GM10248 (cell line): ENCODE results near the gene TMEM164.

Experiments
- CTCF ChIA-PET: fragments of 300-600 bp; sonication (Branson Sonifier 250); formaldehyde crosslinking; extraction: SDS; loops from one replicate; lab custom pipeline; 2021; ENCODE audit warnings: antibody characterized with exemption; lab: Yijun Ruan, JAX
- POLR2A ChIA-PET: fragments of 350-650 bp; sonication (Branson Sonifier 250); formaldehyde crosslinking; extraction: SDS; loops from one replicate; lab custom pipeline; 2020; ENCODE audit warnings: antibody characterized with exemption; lab: Yijun Ruan, JAX
- DNase-seq: peaks from one replicate; pipeline ENCODE4 v3.0.0; 2012; ENCODE audit errors: extremely low spot score
- TF ChIP-seq, protein P1 (sequence below): IDR thresholded peaks from 2 replicates; pipeline ENCODE4 v1.5.1; 2012; ENCODE audit warnings: mild to moderate bottlenecking, low read depth; ENCODE audit errors: extremely low read depth, missing control alignments, control extremely low read depth

TMEM164 gene

DNA sequence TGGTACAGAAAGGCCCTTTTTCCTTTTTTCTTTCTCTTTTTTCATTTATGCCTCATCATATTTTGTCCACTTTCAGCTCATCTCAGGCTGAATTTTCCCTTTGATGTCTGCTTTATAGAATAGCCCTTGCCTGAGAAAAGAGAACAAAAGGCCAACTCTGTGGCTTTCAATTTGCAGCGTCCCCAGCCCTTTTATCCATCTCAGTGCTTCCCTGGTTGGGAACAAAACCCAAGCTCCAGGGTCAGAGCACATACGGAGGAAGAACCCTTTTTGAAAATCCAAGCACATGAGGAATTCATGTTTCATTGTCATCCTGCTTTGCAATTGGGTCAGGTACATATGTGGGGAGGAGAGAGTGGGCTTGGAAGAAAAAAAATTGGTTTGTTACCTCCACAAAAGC is 47.5 kb downstream of the TMEM164 start:
- ChIA-PET POLR2A (no interaction called here), CTCF (interaction anchor here (0.9 to 1.9 kb wide), 2 partner anchors 11 to 96 kb away, joined by 4 read pairs; no protein-coding TSS in a partner anchor)
- DNase-seq, result no peak
- TF ChIP-seq, protein P1, sequence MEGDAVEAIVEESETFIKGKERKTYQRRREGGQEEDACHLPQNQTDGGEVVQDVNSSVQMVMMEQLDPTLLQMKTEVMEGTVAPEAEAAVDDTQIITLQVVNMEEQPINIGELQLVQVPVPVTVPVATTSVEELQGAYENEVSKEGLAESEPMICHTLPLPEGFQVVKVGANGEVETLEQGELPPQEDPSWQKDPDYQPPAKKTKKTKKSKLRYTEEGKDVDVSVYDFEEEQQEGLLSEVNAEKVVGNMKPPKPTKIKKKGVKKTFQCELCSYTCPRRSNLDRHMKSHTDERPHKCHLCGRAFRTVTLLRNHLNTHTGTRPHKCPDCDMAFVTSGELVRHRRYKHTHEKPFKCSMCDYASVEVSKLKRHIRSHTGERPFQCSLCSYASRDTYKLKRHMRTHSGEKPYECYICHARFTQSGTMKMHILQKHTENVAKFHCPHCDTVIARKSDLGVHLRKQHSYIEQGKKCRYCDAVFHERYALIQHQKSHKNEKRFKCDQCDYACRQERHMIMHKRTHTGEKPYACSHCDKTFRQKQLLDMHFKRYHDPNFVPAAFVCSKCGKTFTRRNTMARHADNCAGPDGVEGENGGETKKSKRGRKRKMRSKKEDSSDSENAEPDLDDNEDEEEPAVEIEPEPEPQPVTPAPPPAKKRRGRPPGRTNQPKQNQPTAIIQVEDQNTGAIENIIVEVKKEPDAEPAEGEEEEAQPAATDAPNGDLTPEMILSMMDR, result no peak

DNA sequence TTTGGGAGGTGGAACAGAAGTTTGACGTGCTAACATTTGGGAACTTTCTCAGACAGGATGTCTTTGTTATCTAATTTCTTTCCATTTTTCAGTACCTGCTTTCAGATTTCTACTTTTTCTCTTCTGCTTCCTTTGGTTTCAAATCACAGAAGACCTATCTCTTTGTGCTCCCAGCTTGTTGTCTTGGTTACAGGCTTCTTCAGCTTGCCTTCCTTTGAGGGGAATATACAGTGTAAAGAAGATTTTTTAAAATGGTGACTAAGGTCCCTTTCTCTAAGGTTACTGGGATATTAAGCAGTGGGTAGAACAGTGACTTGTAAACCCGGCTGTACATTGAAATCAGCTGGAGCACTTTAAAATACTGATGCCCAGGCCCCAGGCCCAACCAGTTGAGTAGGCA is 48.0 kb downstream of the TMEM164 start:
- no peak for DNase-seq
- ChIA-PET POLR2A (no interaction called here), CTCF (interaction anchor here (0.9 to 1.9 kb wide), 2 partner anchors 12 to 95 kb away, joined by 4 read pairs; no protein-coding TSS in a partner anchor)
- TF ChIP-seq, protein P1, result no peak

DNA sequence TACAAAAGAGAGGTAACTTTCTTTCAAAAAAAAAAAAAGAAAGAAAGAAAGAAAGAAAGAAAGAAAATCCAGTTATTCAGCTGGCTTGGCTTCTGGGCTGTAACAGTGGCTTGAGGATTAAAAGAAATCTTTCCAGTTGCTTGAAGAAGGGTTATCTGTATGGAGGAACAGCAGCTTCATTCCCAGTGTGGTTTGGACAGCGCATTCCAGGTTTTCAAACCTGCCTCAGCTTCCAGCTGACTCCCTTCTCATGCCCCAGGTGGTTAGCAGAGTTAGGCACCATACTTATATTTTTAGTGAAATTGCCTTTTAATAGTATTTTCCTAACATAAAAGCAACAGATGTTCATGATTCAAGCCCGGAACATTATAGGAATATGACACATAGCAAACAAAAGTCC is 48.6 kb downstream of the TMEM164 start:
- no peak for DNase-seq
- ChIA-PET POLR2A (no interaction called here), CTCF (interaction anchor here (1.9 kb wide), 1 partner anchor 12 kb away, joined by 4 read pairs; no protein-coding TSS in a partner anchor)
- TF ChIP-seq, protein P1, result no peak

DNA sequence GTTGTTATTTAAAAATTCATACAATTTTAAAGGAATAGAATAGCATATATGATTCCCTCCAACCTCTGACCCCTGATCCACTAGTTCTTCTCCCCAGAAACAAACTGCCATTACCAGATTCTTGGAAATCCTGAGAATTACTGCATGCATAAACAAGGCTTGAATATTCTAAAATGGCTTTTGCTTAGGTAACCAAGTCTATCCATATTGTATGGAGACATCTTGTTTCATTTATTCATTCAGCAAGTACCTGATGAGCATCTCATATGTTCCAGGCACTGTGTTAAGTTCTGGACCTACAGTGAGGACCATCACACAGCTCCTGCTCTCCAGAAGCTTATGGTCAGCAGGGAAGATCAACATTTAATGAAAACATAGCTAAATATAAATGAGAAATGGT is 49.4 kb downstream of the TMEM164 start:
- DNase-seq, result no peak
- ChIA-PET POLR2A (no interaction called here), CTCF (no interaction called here)
- TF ChIP-seq, protein P1, result no peak

DNA sequence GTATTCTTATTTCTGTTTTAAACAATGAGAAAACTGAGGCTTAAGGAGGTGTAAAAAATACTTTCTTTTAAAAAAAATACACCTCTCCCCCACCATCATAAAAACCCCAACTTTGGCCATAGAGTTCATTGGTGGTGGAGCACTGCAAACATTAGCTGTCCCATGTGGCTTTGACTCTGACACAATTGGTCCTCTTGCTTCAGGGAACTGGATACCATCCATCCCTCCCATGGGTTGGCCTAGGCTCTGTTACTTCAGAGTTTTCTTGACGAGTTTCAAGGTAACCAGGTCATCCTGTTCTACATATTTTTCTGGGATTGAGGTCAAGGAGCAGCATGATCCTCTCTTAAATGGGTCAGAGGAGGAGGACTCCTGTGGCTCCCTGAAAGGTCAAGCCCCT is 50.5 kb downstream of the TMEM164 start:
- ChIA-PET POLR2A (no interaction called here), CTCF (interaction anchor here (1.3 to 1.6 kb wide), 2 partner anchors 8 to 10 kb away, joined by 5 to 6 read pairs; no protein-coding TSS in a partner anchor)
- DNase-seq, result no peak
- TF ChIP-seq, protein P1, result no peak

DNA sequence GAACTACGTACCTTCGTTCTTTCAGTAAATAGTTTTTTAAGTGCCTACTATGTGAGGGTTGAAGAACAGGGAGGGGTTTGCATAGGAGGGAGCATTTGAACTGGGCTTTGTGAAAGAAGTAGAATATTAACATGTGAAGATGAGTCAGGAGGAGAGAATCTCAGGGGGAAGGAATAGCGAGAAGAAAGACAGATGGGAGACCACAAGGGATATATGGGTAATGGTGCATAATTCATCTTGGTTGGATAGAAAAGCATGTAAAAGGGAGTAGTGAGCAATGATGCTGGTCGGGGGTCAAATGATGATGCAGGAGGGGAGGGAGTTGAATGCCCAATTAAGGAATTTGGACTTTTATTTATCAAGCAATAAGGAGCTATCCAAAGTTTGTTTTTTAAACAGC is 52.7 kb downstream of the TMEM164 start:
- TF ChIP-seq, protein P1, result no peak
- POLR2A ChIA-PET, result no interaction called here
- CTCF ChIA-PET, result interaction anchor here (0.8 kb wide), 1 partner anchor 91 kb away, joined by 3 read pairs; no protein-coding TSS in a partner anchor
- DNase-seq, result no peak
